ENCODE measurements around the gene COMMD7.

GRCh38 chr20:32678948-32679347 lies 64.3 kb downstream of the COMMD7 start:
- no peak for TF ChIP-seq POLR2A (IDR thresholded peaks at IDR 0.05)
- TF ChIP-seq, protein P1, sequence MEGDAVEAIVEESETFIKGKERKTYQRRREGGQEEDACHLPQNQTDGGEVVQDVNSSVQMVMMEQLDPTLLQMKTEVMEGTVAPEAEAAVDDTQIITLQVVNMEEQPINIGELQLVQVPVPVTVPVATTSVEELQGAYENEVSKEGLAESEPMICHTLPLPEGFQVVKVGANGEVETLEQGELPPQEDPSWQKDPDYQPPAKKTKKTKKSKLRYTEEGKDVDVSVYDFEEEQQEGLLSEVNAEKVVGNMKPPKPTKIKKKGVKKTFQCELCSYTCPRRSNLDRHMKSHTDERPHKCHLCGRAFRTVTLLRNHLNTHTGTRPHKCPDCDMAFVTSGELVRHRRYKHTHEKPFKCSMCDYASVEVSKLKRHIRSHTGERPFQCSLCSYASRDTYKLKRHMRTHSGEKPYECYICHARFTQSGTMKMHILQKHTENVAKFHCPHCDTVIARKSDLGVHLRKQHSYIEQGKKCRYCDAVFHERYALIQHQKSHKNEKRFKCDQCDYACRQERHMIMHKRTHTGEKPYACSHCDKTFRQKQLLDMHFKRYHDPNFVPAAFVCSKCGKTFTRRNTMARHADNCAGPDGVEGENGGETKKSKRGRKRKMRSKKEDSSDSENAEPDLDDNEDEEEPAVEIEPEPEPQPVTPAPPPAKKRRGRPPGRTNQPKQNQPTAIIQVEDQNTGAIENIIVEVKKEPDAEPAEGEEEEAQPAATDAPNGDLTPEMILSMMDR (IDR thresholded peaks at IDR 0.05): no peak

Measured in uterus (tissue), 2 donors.